LHCN-M2 (cell line): ENCODE results near the gene TAS2R4. TPM values are rescaled to one million over a fixed set of nuclear protein-coding genes. Genes with fewer than 3 reads are reported as not detected.
"Not testable (repeated sequence)": the region's sequence is repeated elsewhere in the genome, so short reads cannot be mapped to it uniquely, and the experiment has no call there.

Source experiments
- DNase-seq: peaks from one replicate; pipeline ENCODE4 v3.0.0-alpha.2; 2012; ENCODE audit warnings: low read depth
- total RNA-seq: library from RNA; depleted of rRNA; stranded (reverse); fragments of >200 nt; gene quantifications from 2 replicates; pipeline ENCODE4 v1.2.3, GENCODE V29; 2014; rRNA removed

Gene TAS2R4
- total RNA-seq, 1 experiment from 2014 or later: 0.34 TPM

GRCh38 chr7:141822432-141822831, 46.0 kb downstream of the TAS2R4 start:
- DNase-seq: not testable (repeated sequence)

Other genes starting within 250 kb of the TAS2R4 start
- 30.9 and 31.1 TPM in 2 replicates for gene AGK, start 225.3 kb upstream of the TAS2R4 start, total RNA-seq
- gene DENND11, start 74.5 kb upstream of the TAS2R4 start, total RNA-seq: 1.9 and 2.3 TPM in 2 replicates
- not detected in 2 replicates for gene WEE2, start 68.3 kb upstream of the TAS2R4 start, total RNA-seq
- 314 and 326 TPM in 2 replicates for gene SSBP1, start 38.3 kb upstream of the TAS2R4 start, total RNA-seq
- 0.19 and 0.34 TPM in 2 replicates for gene TAS2R3, start 12.6 kb upstream of the TAS2R4 start, total RNA-seq
- gene TAS2R5, start 13.5 kb downstream of the TAS2R4 start, total RNA-seq: not detected in 2 replicates
- not detected in 2 replicates for gene PRSS37, start 64.8 kb downstream of the TAS2R4 start, total RNA-seq
- not detected in 2 replicates for gene OR9A4, start 139.7 kb downstream of the TAS2R4 start, total RNA-seq
- not detected in 2 replicates for gene CLEC5A, start 170.3 kb downstream of the TAS2R4 start, total RNA-seq
- gene TAS2R38, start 197.1 kb downstream of the TAS2R4 start, total RNA-seq: not detected in 2 replicates
- gene MGAM, start 219.2 kb downstream of the TAS2R4 start, total RNA-seq: 0.06 and 0.17 TPM in 2 replicates